NOMO-1 (cell line): ENCODE results near the gene IRAK4.

Source experiments
- DNase-seq, 2 experiments: peaks; one replicate each; lab custom pipeline; 2025; ENCODE audit not compliant: unreplicated experiment in 2 of 2; lab: John Stamatoyannopoulos, UW

The IRAK4 gene

DNA sequence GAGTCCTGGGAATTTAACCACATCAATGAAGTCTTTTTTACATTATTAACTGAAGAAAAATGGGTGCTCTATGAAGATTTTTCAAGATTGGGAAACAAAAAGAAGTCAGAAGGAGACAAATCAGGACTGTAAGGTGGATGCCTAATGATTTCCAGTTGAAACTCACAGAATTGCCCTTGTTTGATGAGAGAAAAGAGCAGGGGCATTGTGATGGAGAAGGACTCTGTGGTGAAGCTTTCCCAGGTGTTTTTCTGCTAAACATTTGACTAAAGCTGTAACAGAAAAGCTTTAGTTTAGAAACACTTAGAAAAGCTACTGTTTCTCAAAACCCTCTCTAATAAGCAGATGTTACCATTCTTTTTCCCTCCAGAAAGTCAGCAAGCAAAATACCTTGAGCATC lies 5.8 kb downstream of the IRAK4 start:
- no peak for DNase-seq

DNA sequence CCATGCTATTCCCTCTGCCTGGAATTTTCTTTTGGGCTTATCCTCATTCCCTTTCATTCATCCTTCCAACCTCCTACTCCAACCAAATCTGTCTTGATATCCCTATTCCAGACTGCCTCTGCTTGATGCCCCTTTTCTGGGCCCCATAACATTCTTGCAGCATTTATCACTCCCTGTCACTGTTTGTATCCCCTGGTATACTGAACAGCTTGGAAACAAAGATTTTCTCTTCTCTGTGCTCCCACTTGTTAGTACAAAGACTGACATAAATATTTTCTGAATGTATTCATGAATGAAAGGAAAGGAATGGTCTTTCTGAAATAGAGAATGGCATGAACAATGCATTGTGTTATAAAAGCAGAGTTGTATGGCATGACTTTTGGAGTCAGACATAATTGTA lies 7.5 kb downstream of the IRAK4 start:
- no peak for DNase-seq

DNA sequence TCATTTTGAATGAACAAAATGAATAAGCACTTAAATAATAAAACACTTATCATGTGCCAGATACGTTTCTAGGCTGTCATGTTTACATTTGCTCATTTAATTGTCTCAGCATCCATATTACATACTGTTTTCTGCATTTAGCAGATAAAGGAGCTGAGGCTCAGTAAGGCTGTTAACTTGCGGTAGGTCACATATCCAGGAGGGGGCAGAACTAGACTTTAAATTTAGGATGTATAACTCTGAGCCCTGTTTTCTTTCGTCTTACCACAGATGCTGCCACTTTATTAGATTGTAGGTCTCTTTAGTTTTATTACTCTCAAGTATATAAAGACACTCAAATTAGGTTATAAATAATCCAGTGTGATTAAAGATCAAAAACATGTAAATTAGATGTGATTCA lies 17.7 kb downstream of the IRAK4 start:
- DNase-seq = peak in 1 of 2 experiments; percentile 20

DNA sequence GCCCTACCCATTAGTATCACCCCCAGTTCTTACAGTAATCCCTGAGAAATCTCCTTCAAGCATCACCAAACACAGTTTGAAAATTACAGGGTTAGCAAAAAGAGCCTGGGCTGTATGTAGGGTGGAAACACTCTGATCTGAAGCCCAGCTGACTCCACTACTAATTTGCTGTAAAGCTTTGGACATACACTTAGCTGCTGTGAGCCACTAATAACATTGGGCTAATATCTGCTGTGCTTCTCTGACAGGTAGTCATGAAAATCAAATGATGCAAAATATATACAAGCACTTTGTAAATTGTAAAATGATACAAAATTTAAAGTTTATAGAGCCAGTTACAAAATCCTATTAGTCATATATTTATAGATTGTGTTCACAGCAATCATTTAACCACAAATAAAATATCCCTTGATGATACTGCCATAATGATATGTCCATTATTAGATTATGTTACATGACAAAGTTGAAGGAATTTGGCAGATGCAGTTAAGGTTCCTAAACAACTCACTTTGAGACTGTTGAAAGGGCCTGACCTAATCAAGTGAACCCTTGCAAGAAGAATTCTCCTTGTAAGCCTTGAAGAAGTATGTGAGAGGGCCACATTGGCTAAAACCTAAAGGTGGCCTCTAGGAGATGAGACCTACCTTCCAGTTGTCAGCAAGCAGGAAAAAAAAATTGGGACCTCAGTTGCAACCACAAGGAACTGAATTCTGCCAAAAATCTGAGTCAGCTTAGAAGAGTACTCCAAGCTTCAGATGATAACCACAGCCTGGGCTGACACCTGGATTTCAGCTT lies 28.3 kb downstream of the IRAK4 start:
- no peak for DNase-seq

DNA sequence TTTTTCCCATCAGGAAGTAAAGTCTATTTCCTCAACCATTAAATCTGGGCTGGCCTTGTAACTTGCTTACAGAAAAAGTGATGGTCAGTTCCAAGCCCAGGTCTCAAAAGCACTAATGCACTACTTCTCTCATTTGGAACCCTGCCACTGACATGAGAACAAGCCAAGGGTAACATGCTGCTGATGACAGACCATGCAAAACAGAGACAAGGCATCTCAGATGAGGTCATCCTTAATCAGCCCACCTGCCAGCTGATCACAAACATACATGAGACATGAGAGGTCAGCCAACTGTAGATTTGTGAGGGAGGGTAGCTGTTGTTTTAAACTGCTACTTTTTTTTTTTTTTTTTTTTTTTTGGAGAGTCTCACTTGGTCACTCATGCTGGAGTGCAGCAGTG lies 31.2 kb downstream of the IRAK4 start:
- DNase-seq = no peak

DNA sequence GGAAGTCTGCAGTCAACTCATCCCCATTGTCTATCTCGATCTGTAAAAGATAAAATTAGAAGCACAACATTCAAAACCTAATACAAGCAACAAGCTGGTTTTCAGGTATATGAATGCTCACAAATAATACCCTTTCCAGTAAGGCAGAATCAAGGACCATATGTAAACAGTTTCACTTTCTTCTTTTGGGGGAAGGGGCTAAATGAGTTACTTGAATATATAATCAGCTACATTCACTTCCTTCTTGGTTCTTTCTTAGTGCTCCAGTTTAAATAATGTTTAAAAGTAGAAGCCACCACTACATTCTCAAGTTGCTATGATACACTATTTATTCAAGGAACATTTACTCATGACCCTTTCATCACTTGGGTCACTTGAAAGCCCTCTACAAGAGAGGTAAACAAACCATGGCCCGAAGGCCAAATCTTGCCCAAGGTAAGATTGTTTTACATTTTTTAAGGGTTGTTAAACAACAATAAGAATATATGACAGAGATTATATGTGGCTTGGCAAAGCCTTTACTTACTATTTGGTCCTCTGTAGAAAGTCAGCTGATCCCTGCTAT lies 37.0 kb downstream of the IRAK4 start:
- peak; percentile 6 to 52 for DNase-seq

DNA sequence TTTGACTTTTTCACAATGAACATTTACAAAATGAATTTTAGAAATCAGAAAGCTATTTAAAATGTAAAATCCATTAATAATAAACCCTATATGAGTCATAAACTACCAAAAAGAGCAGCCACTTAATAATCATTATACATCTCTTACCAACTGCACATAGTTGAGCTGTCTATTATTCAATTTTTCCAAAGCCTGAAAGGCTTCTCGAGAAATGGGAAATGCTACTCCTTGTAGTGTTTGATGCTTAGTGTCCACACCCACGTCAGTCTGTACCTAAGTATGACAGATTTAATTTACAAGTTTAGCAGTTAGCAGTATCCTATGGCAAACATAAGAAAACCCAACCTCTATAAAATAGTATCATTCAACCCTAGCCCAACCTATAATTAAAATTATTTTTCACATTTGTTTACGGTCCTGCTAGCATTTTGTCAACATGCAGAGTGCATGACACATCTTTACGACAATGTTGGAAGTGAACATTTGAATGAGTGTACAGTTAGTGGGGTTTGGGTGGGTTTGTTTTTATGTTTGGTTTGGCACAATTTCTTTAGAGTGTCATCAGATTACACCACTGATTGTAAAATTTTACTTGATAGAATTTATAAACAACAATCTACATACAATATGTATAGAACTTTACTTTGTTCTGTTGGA lies 38.9 kb downstream of the IRAK4 start:
- DNase-seq = no peak

DNA sequence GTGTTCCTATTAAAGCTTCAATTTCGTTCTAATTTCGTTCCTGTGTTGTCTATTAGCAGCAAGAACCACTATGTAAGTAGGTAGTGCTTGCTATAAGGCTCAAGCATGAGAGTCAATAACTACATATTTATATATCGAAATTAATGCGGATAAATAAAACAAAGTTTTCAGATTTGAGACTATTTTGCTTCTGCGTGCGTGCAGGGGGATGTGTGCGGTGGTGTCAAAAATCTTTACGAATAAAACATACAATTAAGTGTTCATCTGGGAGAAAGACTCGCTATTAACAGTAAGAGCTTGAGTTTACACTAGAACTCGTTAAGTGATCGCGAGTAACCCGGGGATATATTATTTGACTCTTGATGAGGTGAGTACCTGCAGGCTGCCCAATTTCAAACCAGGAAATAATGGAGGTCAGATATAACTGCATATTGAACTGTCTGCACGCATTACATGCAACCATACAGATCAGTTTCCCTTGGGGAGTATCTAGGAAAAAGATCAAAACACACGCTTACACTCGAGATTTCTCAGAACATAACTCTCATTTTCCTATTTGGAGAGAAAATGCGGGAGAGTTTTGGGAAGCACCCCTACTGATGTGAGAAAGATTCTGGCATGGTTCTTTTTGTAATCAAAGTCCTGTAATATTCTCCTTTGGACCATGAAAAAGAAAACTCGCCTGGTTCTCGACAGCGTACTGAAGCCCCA lies 46.6 kb downstream of the IRAK4 start:
- DNase-seq = peak in 1 of 2 experiments; percentile 25

DNA sequence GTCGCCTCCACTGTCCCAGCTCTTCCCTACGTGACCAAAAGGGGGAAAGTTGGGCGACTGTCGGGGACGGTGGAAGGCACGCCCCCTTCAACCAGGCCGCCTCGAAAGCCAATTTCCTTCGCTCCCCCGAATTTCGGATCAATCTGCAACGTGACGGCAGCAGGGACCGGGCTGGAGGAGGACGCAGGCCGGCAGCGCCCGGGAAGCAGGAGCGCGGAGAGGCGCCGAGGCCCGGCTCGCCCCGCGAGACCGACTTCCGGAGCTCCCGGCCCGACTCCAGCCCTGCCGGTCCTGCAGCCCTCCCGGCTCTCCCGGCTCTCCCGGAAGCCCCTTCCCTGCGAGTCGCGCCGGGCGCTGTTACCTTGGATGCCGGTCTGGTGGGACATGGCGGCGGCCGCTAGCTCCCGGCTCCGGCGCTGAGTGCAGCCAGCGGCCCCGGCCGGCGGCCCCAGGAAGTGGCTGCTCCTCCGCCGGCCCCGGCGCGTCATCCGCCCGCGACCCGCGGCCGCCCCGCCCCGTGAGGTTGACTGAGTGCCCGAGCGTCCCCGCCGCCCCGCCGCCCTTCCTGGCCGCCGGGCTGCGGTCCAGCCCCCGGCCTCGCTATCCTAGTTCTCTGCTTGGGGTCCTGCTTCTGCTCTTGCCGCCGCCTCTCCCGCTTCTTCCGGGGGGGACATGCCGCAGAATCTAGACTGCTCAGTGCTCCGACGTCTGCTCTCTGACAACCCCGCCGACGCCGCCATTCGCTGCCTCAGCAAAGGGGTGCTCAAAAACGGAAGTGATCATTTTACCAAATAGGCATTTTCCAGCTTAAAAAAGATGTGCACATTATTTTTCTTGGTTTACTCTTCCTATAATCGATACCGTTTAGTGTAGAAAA lies 47.3 kb downstream of the IRAK4 start, which contains the start of gene TWF1:
Gene TWF1 (minus strand): TSS at position 458 of the 877 bp plus-strand sequence. CDS start 72 bp downstream, at position 386.
- peak; percentile 78 to 91 for DNase-seq

DNA sequence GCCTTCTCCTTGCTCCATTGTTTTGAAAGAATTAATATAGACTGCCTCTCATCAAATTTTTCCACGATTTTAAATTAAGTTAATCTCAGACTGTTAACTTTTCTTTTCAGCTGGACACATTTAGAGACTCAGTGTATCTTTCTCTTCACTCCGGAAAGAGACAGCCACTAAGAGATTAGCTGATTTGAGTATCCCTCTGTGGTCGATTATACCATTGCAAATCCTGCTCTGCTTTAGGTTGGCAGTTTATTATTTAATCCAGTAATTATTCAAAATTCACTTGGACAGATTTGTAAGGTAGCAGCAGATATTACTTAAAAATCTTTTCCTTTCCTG lies 48.0 kb downstream of the IRAK4 start:
- DNase-seq = no peak

DNA sequence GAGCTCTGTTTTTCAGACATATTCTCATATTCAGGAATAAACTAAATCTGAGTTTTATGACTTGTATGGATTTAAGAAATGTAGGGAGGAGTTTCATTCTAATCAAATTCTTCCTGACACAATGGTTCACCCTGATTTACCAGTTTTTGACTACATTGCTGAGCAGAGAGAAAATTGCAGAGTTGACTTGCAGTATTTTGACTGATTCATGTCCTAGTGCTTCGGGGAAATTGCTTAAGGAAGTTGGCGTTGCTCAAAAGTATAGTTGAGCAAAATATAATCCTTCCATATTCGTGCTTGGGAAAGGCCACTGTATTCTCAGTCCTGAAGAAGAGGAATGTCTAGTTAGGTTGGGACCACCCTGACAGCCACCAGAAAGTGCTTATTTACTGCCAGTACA lies 48.6 kb downstream of the IRAK4 start:
- DNase-seq = peak; percentile 33 to 54

DNA sequence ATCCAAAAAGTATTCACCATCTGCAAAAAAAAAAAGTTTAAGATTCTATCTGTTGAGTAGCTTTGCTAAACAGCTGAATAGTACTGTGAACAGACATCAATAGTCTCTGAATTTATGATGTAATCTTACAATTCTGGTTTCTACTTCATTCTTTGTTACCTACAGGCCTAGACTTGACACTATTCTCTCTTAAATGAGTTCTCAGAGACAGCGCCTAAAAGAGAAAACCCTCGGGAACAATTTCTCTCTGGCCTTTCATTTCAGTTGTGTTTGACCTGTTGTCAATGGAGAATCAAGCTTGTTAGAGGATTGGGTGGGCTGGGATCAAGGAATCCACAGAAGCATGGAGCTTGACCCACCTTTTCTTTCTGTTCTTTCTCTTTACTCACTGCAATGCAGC lies 53.3 kb downstream of the IRAK4 start:
- DNase-seq = no peak

DNA sequence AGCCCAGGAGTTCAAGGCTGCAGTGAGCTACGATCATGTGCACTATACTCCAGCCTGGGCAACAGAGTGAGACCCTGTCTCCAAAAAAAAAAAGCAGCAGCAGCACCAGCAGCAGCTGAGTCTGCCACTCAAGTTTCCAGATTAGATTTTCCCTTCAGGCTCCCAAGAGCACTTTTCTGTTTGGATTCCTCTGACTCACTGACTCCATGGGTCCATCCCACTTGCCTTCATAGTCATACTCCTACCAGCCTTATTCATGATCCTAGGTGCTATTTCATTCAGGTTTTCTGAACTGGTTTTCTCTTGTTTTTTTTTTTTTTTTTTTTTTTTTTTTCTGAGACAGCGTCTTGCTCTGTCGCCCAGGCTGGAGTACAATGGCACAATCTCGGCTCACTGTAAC lies 54.2 kb downstream of the IRAK4 start:
- no peak for DNase-seq

DNA sequence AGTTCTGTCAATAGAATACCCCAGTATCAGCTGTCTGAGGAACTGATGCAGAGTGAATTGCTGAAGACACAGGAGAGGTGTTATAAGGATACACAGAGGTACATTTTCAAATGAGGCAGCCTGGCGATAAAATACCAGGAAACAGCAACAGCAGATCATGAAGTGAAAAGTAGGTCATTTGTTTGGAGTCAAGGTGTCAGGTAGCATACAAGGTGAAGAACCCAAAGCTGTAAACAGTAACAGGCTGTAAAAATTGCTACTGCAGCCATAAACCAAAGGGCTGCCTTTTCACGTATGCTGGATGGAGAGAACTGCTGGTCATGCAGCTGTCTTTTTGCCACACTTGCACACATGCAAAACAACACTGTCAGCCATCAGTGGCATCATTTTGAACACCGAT lies 56.7 kb downstream of the IRAK4 start:
- DNase-seq = no peak

DNA sequence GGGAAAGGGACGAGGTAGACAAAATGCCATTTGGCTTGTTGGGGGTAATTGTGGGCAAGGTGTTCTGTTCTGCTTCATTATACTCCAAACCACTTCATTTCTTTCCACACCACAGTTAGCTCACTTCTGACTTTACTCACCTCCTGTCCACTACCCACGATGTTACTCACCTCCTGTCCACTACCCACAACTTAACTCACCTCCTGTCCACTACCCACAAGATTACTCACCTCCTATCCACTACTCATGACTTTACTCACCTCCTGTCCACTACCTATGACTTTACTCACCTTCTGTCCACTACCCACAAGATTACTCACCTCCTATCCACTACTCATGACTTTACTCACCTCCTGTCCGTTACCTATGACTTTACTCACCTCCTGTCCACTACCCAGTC lies 57.4 kb downstream of the IRAK4 start:
- no peak for DNase-seq

DNA sequence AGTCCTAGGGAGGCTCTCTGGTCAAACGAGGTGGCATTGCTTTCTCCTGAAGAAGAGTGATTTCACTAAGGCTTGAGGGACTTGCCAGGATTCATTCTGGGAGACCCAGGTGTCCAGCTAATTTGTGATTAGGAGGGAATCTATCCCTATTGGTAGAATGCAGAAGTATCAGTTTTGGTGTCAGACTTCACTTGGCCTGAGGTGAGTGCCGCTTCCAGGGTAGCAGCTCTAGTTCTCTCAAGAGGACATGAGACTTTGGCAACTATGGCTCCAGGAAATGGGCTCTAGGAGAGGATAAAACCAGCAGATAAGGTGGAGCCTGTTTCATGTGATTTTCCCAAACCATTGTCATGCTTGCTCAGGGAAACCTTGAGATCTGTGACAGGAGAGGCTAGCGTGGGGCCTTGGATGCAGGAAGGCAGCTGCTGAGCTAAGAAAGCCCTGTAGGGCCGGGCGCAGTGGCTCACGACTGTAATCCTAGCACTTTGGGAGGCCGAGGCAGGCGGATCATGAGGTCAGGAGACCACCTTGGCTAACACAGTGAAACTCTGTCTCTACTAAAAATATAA lies 65.5 kb downstream of the IRAK4 start:
- DNase-seq = no peak

DNA sequence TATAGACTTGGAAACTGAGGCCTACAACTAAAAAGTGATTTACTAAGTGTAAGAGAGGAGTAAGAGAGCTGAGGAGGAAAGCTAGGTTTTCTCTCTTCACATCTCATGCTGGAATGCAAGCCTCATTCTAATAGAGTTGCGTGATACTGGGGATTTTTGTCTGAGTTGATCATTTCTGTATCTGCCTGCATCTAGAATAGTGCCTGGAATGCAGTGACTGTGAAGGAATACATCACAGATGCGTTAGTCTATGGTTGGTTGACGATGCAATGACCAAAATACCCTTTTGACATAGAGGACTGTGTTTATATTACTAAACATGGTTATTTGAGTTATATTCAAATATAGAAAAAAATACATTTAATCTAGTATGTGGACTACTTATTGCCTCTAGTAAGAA lies 67.9 kb downstream of the IRAK4 start:
- DNase-seq = no peak

DNA sequence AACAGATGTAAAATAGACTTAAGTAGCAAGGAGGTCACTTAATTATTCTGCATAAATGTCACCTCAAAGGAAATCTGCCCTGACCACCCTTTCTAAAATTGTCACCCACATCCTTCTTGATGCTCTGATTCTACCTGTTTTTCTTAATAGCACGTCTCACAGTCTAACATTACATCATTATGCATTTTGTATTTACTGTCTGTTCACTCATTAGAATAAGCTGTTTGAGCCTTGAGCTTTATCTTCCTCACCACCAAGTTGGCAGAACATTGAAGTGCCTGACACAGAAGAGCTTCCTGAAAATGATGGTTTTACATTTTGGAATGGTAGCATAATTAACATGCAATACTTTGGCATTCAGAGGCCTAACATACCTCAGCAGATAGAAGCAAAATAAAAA lies 68.3 kb downstream of the IRAK4 start:
- DNase-seq = no peak

DNA sequence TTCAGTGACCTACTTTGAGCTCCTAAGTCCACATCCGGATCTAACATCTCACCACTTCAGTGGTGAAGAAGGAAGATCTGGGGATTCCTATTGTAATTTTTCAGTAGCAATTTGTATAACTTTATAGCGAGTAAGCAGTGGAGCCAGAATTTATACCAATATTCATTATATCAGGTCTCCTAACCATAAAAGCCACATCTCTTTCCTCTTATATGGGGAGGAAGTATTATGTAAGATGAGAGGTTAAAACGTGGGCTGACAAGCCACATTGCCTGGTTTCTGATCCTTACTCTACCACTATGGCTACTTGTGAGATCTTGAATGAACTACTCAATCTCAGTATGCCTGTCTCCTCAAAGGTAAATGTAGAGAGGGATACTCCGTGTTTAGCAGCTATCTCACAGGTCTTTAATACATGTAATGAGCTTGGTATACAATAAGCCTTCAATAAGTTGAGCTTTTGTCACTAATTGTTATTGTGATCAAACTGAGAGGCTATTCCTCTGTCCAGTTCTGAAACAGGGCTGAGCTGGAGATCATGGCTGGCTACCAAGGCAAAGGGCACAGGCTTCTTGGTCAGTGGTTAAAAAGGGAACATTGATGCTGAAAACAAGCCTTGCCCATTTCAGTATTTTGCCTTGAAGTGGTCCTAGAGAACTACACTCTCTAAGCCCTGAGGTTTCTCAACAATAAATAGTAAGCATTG lies 73.9 kb downstream of the IRAK4 start:
- DNase-seq = peak; percentile 23 to 83

DNA sequence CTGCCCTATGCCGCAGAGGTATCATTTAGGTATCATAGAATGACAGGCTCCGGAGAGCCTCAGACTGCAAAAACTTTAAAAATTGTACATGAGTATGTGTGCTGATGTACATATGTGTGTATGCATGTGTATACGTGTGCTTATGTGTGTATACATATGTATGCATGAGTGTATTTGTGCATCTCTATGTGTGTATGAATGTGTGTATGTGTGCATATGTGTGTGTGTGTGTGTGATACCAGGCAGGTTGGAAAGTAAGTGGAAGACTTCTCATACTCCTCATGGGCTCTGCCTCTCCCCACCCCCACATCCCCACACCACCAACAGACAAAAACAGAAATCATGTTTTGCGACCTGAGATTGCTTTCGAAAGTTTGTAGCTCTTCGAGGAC lies 76.5 kb downstream of the IRAK4 start:
- no peak for DNase-seq
